DND-41 (cell line): ENCODE data around the gene MFAP1.

Experiments
- ATAC-seq: fragments of 200-7000 bp; cut with Tn5 transposase; 3 replicates; pipeline ENCODE4 v1.9.1; 2021; ENCODE audit warnings: low read depth; ENCODE audit not compliant: insufficient read depth
- DNase-seq: peaks from one replicate; pipeline ENCODE4 v3.0.0-alpha.2; 2020
- H2AFZ ChIP-seq: 2 replicates; pipeline ENCODE4 v1.6.0; 2012; ENCODE audit warnings: low read depth, low read length
- H3K27ac ChIP-seq: 2 replicates; pipeline ENCODE4 v1.5.1; 2012; ENCODE audit warnings: low read length, inconsistent platforms
- H3K27me3 ChIP-seq: fragments of 200-600 bp; sonication (generic); 2 replicates; pipeline ENCODE4 v1.6.0; 2012; ENCODE audit warnings: low read length, mild to moderate bottlenecking, inconsistent platforms; ENCODE audit not compliant: insufficient read depth, poor library complexity
- H3K36me3 ChIP-seq: 2 replicates; pipeline ENCODE4 v1.5.1; 2012; ENCODE audit warnings: low read length, inconsistent platforms; ENCODE audit not compliant: insufficient read depth
- H3K4me1 ChIP-seq: 2 replicates; pipeline ENCODE4 v1.5.1; 2012; ENCODE audit warnings: mild to moderate bottlenecking, low read length; ENCODE audit not compliant: insufficient read depth
- H3K4me2 ChIP-seq: 2 replicates; pipeline ENCODE4 v1.6.0; 2012; ENCODE audit warnings: mild to moderate bottlenecking, moderate library complexity, low read length, inconsistent platforms; ENCODE audit not compliant: insufficient read depth
- H3K4me3 ChIP-seq, 2 experiments: fragments of 200-600 bp in 1 of 2; shearing (Covaris generic) in 1 of 2; 2 replicates each; pipeline ENCODE4 v1.5.1; 2012 to 2016; ENCODE audit warnings: inconsistent platforms in 2 of 2, low read length in 2 of 2, mild to moderate bottlenecking in 2 of 2, low read depth in 1 of 2, moderate library complexity in 1 of 2
- H3K79me2 ChIP-seq: 2 replicates; pipeline ENCODE4 v1.6.0; 2012; ENCODE audit warnings: low read length, inconsistent platforms; ENCODE audit not compliant: insufficient read depth
- H3K9ac ChIP-seq: 2 replicates; pipeline ENCODE4 v1.6.0; 2012; ENCODE audit warnings: low read depth, mild to moderate bottlenecking, inconsistent platforms, low read length, moderate library complexity
- H3K9me3 ChIP-seq: 2 replicates; pipeline ENCODE4 v1.5.1; 2012; ENCODE audit warnings: low read length, moderate library complexity, mild to moderate bottlenecking, inconsistent platforms; ENCODE audit not compliant: insufficient read depth, severe bottlenecking
- H4K20me1 ChIP-seq: 2 replicates; pipeline ENCODE4 v1.6.0; 2012; ENCODE audit warnings: low read length; ENCODE audit not compliant: insufficient read depth
- CTCF ChIP-seq: IDR thresholded peaks from 2 replicates; pipeline ENCODE4 v1.5.1; 2012; ENCODE audit warnings: borderline replicate concordance, low read length, moderate library complexity, mild to moderate bottlenecking; ENCODE audit not compliant: poor library complexity, severe bottlenecking; ENCODE audit errors: extremely low read depth
- EZH2 ChIP-seq: IDR thresholded peaks from 3 replicates; pipeline ENCODE4 v1.6.1; 2012; ENCODE audit warnings: borderline replicate concordance, low read depth, mild to moderate bottlenecking, moderate library complexity, low read length, inconsistent platforms; ENCODE audit not compliant: severe bottlenecking

The MFAP1 gene

GRCh38 chr15:43775411-43775965, 49.0 kb downstream of the MFAP1 start:
- no peaks in the 10 kb centered on the region for H4K20me1 ChIP-seq
- H3K36me3 ChIP-seq, result peaks cover 27% of the 10 kb centered on the region
- no peak overlapping the region for H3K9ac ChIP-seq
- ATAC-seq, result no peak
- no peaks in the 10 kb centered on the region for H3K27me3 ChIP-seq
- no peak for DNase-seq
- H3K4me2 ChIP-seq, result no peak overlapping the region
- H3K4me3 ChIP-seq, result no peak overlapping the region
- H2AFZ ChIP-seq, result no peak overlapping the region
- no peaks in the 10 kb centered on the region for H3K9me3 ChIP-seq
- H3K27ac ChIP-seq, result no peak overlapping the region
- no peak for TF ChIP-seq EZH2
- TF ChIP-seq CTCF, result peak; percentile 40
- H3K79me2 ChIP-seq, result 0 out of 2 replicates have a peak, but pooled peaks cover 3% of the 10 kb centered on the region
- peaks cover 24% of the 10 kb centered on the region for H3K4me1 ChIP-seq

GRCh38 chr15:43774062-43774461, 50.4 kb downstream of the MFAP1 start:
- TF ChIP-seq CTCF (no peak), EZH2 (no peak)
- Histone ChIP-seq H3K79me2 (0 out of 2 replicates have a peak, but pooled peaks cover 3% of the 10 kb centered on the region), H3K4me1 (peaks cover 24% of the 10 kb centered on the region), H4K20me1 (no peaks in the 10 kb centered on the region), H3K27ac (no peak overlapping the region), H3K36me3 (peaks cover 40% of the 10 kb centered on the region), H3K4me3 (no peak overlapping the region), H2AFZ (no peak overlapping the region), H3K9ac (no peak overlapping the region), H3K4me2 (no peak overlapping the region), H3K9me3 (no peaks in the 10 kb centered on the region), H3K27me3 (no peaks in the 10 kb centered on the region)
- ATAC-seq (no peak), DNase-seq (no peak)

- ATAC-seq (no peak), DNase-seq (no peak)
- H3K4me3 ChIP-seq, result no peak overlapping the region
- peaks cover 55% of the 10 kb centered on the region for H3K36me3 ChIP-seq
- no peak overlapping the region for H3K27ac ChIP-seq
- 0 out of 2 replicates have a peak, but pooled peaks cover 2% of the 10 kb centered on the region for H3K79me2 ChIP-seq
- H3K4me2 ChIP-seq, result no peak overlapping the region
- no peaks in the 10 kb centered on the region for H4K20me1 ChIP-seq
- H2AFZ ChIP-seq, result no peak overlapping the region
- TF ChIP-seq EZH2 (no peak), CTCF (no peak)
- no peaks in the 10 kb centered on the region for H3K27me3 ChIP-seq
- H3K4me1 ChIP-seq, result peaks cover 16% of the 10 kb centered on the region
- H3K9ac ChIP-seq, result no peak overlapping the region
- H3K9me3 ChIP-seq, result no peaks in the 10 kb centered on the region
Observed at GRCh38 chr15:43772624-43773023, 51.9 kb downstream of the MFAP1 start.

DNA sequence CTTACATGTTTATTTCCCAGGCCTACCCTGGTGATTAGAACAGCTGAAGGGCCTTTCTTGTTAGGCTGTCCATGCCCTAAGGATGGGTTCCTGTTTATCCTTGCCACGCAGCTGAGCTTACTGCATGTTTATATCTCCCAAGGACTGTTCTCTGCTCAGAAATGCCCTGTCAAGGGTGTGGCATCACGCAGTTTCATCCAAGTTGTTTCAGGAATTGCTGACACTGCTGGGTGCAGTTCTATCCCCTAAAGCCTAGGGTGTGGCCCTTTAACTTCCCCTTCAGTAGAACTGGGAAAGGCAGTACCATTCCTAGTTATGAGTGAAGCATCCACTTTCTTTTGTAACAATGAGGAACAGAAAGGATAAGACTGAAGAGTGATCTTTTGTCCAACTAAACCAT, 52.7 kb downstream of the MFAP1 start:
- TF ChIP-seq EZH2 (no peak), CTCF (no peak)
- no peak overlapping the region for H3K4me3 ChIP-seq
- H3K27me3 ChIP-seq, result no peaks in the 10 kb centered on the region
- H4K20me1 ChIP-seq, result no peaks in the 10 kb centered on the region
- H3K4me1 ChIP-seq, result peaks cover 14% of the 10 kb centered on the region
- H3K9ac ChIP-seq, result no peak overlapping the region
- no peak overlapping the region for H2AFZ ChIP-seq
- H3K9me3 ChIP-seq, result no peaks in the 10 kb centered on the region
- no peaks in the 10 kb centered on the region for H3K79me2 ChIP-seq
- H3K27ac ChIP-seq, result no peak overlapping the region
- DNase-seq (no peak), ATAC-seq (no peak)
- peaks cover 58% of the 10 kb centered on the region for H3K36me3 ChIP-seq
- no peak overlapping the region for H3K4me2 ChIP-seq
